Activated CD8-positive, alpha-beta memory T cell treated with anti-CD3 and anti-CD28 coated beads for 36 hours (primary cell): ENCODE data around the gene PPP4R2. TPM values are rescaled to one million over a fixed set of nuclear protein-coding genes. Genes with fewer than 3 reads are reported as not detected.

Source experiments
- CTCF ChIA-PET: fragments of 350-600 bp; sonication (Branson Sonifier 250); formaldehyde crosslinking; loops from one replicate; lab custom pipeline; 2021; ENCODE audit warnings: antibody characterized with exemption; lab: Charles Lee
- POLR2A ChIA-PET: fragments of 350-600 bp; sonication (Branson Sonifier 250); formaldehyde crosslinking; loops from one replicate; lab custom pipeline; 2021; ENCODE audit warnings: antibody characterized with exemption; lab: Charles Lee
- total RNA-seq, 2 experiments: library from RNA; stranded (reverse); gene quantifications; one replicate each; pipeline ENCODE4 v1.2.3, GENCODE V29; 2021

The PPP4R2 gene
- total RNA-seq, 2 experiments from 2014 or later: 118 to 121 TPM

GRCh38 chr3:73009750-73010149, 13.1 kb downstream of the PPP4R2 start:
- ChIA-PET POLR2A (no interaction called here), CTCF (no interaction called here)

GRCh38 chr3:73010158-73010557, 13.5 kb downstream of the PPP4R2 start:
- POLR2A ChIA-PET: no interaction called here
- CTCF ChIA-PET: no interaction called here

GRCh38 chr3:73018298-73018697, 21.7 kb downstream of the PPP4R2 start:
- CTCF ChIA-PET: no interaction called here

GRCh38 chr3:73018790-73019441, 22.3 kb downstream of the PPP4R2 start:
- POLR2A ChIA-PET: interaction anchor here (1.2 kb wide), 1 partner anchor 10 kb away, joined by 3 read pairs; no protein-coding TSS in a partner anchor
- CTCF ChIA-PET: interaction anchor here (1.2 kb wide), 1 partner anchor 10 kb away, joined by 3 read pairs; no protein-coding TSS in a partner anchor

More at GRCh38 chr3:73018298-73018697, 21.7 kb downstream of the PPP4R2 start:
- POLR2A ChIA-PET: interaction anchor here (1.2 kb wide), 1 partner anchor 11 kb away, joined by 3 read pairs; no protein-coding TSS in a partner anchor

GRCh38 chr3:73021301-73021835, 24.8 kb downstream of the PPP4R2 start:
- POLR2A ChIA-PET: no interaction called here
- CTCF ChIA-PET: no interaction called here

- ChIA-PET POLR2A (interaction anchor here (1.2 kb wide), 1 partner anchor 28 kb away, joined by 3 read pairs; the partner anchor contains the start of gene PPP4R2), CTCF (interaction anchor here (0.8 kb wide), 1 partner anchor 175 kb away, joined by 3 read pairs; no protein-coding TSS in a partner anchor)
Observed at GRCh38 chr3:73024836-73025235, 28.2 kb downstream of the PPP4R2 start.

GRCh38 chr3:73026111-73026759, 29.6 kb downstream of the PPP4R2 start:
- CTCF ChIA-PET: no interaction called here
- POLR2A ChIA-PET: no interaction called here

GRCh38 chr3:73026760-73027113, 30.1 kb downstream of the PPP4R2 start:
- ChIA-PET CTCF (interaction anchor here (0.9 kb wide), 1 partner anchor 61 kb away, joined by 3 read pairs; no protein-coding TSS in a partner anchor), POLR2A (no interaction called here)

- POLR2A ChIA-PET: interaction anchor here (0.8 kb wide), 2 partner anchors 10 to 21 kb away, joined by 3 to 5 read pairs; no protein-coding TSS in a partner anchor
Observed at GRCh38 chr3:73028803-73029202, 32.2 kb downstream of the PPP4R2 start.

GRCh38 chr3:73029321-73029796, 32.7 kb downstream of the PPP4R2 start:
- ChIA-PET CTCF (interaction anchor here (0.8 kb wide), 1 partner anchor 10 kb away, joined by 3 read pairs; no protein-coding TSS in a partner anchor), POLR2A (interaction anchor here (0.8 kb wide), 2 partner anchors 10 to 21 kb away, joined by 3 to 5 read pairs; no protein-coding TSS in a partner anchor)

More at GRCh38 chr3:73028803-73029202, 32.2 kb downstream of the PPP4R2 start:
- CTCF ChIA-PET: interaction anchor here (0.8 kb wide), 1 partner anchor 9 kb away, joined by 3 read pairs; no protein-coding TSS in a partner anchor

- POLR2A ChIA-PET: no interaction called here
- CTCF ChIA-PET: interaction anchor here (1.0 kb wide), 1 partner anchor 28 kb away, joined by 3 read pairs; no protein-coding TSS in a partner anchor
Observed at GRCh38 chr3:73030073-73030597, 33.5 kb downstream of the PPP4R2 start.

GRCh38 chr3:73031573-73032103, 35.0 kb downstream of the PPP4R2 start:
- POLR2A ChIA-PET: no interaction called here
- CTCF ChIA-PET: no interaction called here

GRCh38 chr3:73036694-73037591, 40.3 kb downstream of the PPP4R2 start:
- CTCF ChIA-PET: no interaction called here
- POLR2A ChIA-PET: interaction anchor here (0.6 kb wide), 1 partner anchor 1681 kb away, joined by 4 read pairs; no protein-coding TSS in a partner anchor

- ChIA-PET CTCF (no interaction called here), POLR2A (no interaction called here)
Observed at GRCh38 chr3:73041537-73041936, 44.9 kb downstream of the PPP4R2 start.

GRCh38 chr3:73043414-73043813, 46.8 kb downstream of the PPP4R2 start:
- ChIA-PET CTCF (interaction anchor here (1.0 to 1.2 kb wide), 2 partner anchors 13 to 103 kb away, joined by 3 to 4 read pairs; no protein-coding TSS in a partner anchor), POLR2A (no interaction called here)

GRCh38 chr3:73045391-73045790, 48.8 kb downstream of the PPP4R2 start:
- ChIA-PET POLR2A (interaction anchor here (0.5 to 0.8 kb wide), 3 partner anchors 39 to 48 kb away, joined by 3 to 7 read pairs (median 4); no protein-coding TSS in a partner anchor), CTCF (no interaction called here)

GRCh38 chr3:73046195-73046594, 49.6 kb downstream of the PPP4R2 start:
- ChIA-PET POLR2A (no interaction called here), CTCF (no interaction called here)

- POLR2A ChIA-PET: no interaction called here
- CTCF ChIA-PET: no interaction called here
Observed at GRCh38 chr3:73049319-73049718, 52.7 kb downstream of the PPP4R2 start.
